NAMALWA (cell line): Measurements from ENCODE around the gene NOP58.
"Not testable (repeated sequence)": the region's sequence is repeated elsewhere in the genome, so short reads cannot be mapped to it uniquely, and the experiment has no call there.

Experiments used
- DNase-seq: peaks from one replicate; pipeline ENCODE4 v3.0.0-alpha.2; 2015; ENCODE audit warnings: low spot score

NOP58 gene

GRCh38 chr2:202265467-202266277, at the start of gene NOP58:
NOP58 (plus strand) TSS chr2:202265763; CDS start chr2:202265942, 179 bp downstream.
- DNase-seq: peak; percentile 99

- no peak for DNase-seq
Observed at GRCh38 chr2:202221873-202222272, 43.7 kb upstream of the NOP58 start.

DNA sequence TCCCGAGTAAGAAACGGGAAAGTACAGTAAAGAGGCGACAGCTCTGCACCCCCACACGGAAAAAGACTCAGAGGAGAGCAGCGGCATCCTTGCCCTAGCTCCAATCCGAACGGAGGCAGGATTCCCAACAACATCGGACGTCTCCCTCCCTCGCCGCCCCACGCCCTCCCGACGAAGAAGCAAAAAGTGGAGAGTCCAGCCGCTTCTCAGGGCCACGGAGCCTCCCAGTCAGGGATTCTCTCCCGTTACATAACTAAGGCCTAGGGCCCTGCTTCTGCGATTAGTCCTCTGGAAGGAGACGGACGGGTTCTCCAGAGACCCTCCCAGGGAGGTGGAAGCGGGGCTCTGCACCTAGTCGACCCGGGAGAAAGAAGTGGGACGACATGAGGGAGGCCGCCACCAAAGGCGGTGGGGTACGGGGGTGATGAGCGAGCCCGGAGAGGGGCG, 27.8 kb upstream of the NOP58 start:
- DNase-seq: peak; percentile 49

DNA sequence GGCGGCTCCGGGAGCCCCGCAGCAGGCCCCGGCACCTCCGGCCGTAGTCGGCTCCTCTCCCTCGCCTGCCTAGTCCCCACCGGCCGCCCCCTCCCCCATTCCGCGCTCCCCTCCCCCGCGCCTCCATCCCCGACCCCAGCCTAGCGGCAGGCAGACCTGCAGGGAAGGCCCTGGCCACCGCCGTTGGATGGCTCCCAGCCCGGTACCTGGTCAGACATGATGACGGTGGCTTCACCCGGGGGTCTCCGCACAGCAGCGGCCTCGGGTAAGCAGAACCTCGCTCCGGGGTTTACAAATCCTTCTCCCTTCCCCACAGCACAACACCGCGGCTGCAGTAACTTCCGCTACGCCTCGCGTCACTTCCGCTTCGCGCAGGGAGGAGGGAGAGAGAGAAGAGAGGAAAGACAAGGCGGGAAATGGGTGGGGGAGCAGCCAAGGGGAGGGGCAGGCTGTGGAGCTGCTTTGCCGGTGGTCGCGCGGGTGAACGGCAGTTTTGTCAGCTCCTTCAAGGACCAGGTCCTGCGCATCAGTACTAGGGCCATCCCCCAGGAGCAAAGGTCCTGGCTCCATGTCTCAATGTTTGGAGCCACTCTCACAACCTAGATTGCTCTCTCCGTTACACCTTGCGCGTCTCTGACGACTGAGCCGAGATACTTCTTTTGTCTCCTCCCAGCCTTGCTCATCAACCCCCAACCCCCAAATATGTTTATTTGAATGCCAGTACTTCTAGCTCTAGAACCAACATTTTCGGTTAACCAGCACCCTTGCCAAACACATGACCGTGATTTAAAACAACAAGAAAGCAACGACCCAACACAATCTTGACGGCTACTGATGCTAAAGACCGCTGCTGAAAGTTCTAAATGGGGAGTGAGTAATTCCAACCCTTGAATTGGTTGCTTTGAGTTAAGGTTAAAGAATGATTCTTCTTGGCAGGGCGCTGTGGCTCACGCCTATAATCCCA, 27.0 kb upstream of the NOP58 start, which contains the start of gene SUMO1:
TSS of gene SUMO1 (minus strand) at position 364 of the 964 bp plus-strand sequence. CDS start at position 218, 146 bp downstream.
- peak; percentile 97 for DNase-seq

GRCh38 chr2:202247710-202248109, 17.9 kb upstream of the NOP58 start:
- DNase-seq: not testable (repeated sequence)

DNA sequence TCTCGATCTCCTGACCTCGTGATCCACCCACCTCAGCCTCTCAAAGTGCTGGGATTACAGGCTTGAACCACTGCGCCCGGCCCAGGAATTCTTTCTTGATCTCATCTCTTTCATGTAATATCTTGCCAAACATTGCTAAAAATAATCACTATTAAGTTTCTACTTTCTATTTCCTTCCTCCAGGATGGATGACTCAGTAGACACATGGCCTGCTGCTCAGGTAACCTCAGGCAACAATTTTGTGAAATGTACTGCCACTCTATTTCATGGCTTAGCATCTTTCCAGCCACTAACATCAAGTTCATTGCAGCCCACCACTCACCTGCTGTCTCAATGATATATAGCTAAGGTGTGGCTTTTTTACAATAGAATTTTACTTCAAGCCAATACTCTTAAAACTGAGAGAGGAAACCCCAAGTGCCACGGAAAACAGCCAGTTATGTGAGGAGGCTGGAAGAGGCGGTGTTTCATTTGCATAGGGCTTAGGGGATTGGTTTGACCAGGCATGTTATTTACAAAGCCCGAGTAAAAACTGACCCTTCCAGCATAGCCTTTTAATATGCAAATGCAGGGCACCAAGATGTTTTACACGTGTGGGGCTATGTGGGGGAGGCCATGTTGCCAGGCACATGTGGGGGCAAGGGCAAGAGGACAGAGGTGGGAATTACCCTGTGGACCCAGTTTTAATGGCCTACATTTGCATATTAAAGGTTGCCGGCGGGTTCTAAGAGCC, 15.9 kb upstream of the NOP58 start:
- DNase-seq: no peak

GRCh38 chr2:202251494-202251893, 14.1 kb upstream of the NOP58 start:
- no peak for DNase-seq

DNA sequence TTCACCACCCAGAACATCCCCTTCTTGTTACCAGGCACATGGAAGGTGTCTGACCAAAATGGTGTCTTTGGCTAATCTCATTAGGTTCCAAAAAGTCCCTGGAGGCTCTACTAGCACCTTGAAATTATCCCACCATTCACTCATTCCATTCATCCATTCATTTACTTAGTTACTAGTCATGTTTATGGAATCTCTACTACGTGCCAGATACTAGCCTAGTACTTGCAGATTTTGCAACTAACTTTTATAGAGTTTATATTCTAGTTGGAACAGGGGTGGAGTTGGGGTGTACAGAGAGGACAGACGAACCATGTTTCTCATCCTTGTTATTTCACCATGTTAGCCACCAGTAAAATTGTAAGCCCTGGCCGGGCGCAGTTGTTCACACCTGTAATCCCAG, 4.0 kb upstream of the NOP58 start:
- DNase-seq: no peak

DNA sequence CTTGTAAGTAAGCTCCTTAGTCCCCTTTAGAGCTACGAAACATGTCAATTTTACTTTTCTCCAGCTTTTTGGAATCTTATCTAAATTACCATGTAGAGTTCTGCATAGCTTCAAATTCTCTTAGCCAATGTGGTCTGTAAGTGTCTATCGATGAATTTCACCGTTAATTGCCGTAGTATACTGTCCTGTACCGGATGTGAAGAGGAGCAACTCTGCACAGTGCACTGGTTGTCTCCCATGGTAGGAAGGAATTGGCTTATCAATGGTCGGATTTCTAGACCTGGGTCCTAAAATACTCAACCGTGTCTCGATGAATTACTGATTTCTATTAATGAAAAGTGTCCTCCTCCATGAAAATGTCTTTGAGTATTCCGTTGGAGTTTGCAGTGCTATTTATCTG, 1.9 kb downstream of the NOP58 start:
- peak; percentile 65 for DNase-seq

- DNase-seq: peak; percentile 65
Observed at GRCh38 chr2:202269585-202269984, 4.0 kb downstream of the NOP58 start.

- peak; percentile 44 for DNase-seq
Observed at GRCh38 chr2:202270487-202270886, 4.9 kb downstream of the NOP58 start.

DNA sequence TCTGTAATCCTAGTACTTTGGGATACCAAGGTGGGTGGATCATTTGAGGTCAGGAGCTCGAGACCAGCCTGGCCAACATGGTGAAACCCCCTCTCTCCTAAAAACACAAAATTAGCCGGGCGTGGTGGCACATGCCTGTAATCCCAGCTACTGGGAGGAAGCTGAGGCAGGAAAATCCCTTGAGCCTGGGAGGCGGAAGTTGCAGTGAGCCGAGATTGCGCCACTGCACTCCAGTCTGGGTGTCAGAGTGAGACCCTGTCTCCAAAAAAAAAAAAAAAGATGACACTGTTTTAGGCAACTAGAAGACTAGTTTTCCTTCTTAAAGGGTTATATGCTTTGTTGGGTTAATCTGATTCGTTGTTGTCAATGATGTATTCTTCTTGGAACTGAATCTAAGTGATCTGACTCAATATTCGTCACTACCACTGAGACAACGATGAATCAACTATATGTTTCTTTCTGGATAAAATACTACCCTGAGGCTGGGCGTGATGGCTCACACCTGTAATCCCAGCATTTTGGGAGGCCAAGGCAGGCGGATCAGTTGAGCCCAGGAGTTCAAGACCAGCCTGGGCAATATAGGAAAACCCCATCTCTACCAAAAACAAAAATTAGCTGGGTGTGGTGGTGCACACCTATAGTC, 10.6 kb downstream of the NOP58 start:
- DNase-seq: not testable (repeated sequence)

DNA sequence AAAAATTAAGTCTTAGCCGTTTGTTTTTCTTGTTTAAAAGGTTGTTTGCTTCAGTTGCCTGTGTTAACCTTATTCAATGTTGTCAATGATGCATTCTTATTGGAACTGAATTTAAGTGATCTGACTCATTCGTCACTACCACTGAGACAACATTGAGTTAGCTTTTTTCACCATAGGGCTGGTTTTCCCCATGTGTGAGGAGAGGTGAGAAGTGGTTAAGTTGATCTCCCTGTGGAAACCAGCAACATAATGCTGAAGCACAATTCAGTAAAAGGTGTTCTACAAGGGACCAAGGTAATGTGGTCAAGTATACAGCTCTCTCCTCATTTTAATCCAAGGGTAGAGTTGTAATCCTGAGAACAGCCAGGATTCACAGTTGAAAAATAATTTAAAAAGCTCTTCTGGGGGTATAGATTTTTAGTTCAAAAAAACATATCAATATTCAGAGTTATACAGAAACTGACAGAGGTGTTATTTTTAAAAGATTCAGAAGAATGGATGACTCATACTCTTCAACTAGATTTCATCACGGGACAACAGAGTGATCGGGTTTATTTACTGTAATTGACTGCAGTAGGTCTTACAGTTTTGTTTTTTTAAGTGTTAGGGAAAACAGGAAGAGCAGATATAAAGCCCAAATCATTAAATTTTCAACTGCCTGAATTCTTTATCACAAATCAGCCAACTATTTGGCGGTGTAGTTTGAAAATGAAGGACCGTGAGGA, 12.6 kb downstream of the NOP58 start:
- no peak for DNase-seq

GRCh38 chr2:202278944-202279343, 13.4 kb downstream of the NOP58 start:
- peak; percentile 52 for DNase-seq

GRCh38 chr2:202286595-202286994, 21.0 kb downstream of the NOP58 start:
- DNase-seq: no peak

DNA sequence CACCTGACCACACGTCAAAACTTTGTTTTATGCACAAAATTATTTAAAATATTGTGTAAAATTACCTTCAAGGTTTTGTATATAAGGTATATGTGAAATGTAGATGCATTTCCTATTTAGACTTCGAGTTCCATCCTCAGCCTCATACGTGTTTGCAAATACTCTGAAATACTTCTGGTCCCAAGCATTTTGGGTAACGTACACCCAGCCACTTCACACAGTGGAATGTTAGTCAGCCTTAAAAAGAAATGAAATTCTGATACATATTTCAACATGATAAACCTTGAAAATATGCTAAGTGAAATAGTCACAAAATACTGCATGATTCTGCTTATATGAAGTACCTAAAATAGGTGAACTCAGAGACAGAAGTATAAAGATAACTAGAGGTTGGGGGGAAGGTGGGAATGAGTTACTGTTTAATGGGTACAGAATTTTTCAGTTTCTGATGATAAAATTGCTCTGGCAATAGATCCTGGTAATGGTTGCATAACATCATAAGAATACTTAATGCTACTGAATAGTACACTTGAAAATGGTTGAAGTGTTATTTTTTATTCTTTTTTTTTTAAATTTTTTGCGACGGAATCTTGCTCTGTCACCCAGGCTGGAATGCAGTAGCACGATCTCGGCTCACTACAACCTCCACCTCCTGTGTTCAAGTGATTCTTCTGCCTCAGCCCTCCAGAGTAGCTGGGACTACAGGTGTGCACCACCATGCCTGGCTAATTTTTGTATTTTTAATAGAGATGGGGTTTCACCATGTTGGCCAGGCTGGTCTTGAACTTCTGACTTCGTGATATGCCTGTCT, 24.0 kb downstream of the NOP58 start:
- no peak for DNase-seq

DNA sequence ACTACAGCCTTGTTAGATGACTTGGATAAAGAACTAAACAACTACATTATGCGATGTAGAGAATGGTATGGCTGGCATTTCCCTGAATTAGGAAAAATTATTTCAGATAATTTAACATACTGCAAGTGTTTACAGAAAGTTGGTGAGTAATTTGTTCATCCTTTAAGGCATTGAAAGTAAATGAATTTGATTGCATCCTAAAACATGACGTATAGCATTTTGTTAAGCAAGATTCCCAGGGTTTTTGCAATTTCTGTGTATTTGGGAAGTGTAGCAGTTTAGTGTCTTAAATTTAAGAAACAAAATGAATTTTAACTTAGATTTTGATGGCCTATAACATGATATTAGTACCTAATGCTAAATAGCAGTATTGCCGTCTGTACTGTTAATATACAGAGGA, 24.8 kb downstream of the NOP58 start:
- no peak for DNase-seq

DNA sequence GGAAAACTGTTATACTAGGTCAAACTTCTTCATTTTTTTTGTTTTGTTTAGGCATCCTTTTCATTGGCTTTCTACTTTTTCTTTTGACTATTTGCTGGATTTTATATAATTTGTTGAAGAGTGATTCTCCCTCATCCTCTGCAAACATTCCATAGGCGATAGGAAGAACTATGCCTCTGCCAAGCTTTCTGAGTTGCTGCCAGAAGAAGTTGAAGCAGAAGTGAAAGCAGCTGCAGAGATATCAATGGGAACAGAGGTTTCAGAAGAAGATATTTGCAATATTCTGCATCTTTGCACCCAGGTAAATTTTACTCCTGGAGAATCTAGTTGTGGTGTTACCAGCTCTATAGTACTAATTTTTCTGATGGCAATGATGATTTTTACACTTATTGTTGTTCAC, 25.4 kb downstream of the NOP58 start:
- no peak for DNase-seq

DNA sequence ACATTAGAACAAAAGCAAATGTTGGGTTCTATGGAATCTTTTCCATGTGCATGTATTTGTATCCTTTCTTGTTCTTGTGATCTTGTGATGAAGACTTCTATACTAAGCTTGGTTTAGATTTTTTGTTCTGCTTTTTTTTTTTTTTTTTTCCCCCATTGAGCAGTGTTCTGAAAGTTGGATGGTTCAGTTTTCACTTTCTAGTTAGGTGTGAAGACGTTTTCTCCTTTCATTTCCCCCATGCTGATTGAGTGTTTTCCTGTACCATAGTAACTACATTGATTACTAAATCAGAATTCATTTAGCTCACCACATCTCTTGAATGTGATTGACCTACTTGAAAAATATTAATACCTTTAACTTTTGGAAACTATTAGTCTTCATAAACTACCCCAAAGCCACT, 34.1 kb downstream of the NOP58 start:
- DNase-seq: no peak

GRCh38 chr2:202306034-202306433, 40.5 kb downstream of the NOP58 start:
- DNase-seq: no peak
